Stomach smooth muscle (tissue), 2 donors: ENCODE measurements around the gene MTFMT.

Experiments
- H3K27ac ChIP-seq: one replicate; pipeline ENCODE4 v1.7.0; 2013; ENCODE audit warnings: mild to moderate bottlenecking, low read length, inconsistent platforms
- H3K27me3 ChIP-seq, 2 donors: one replicate each; pipeline ENCODE4 v1.7.0; 2013; ENCODE audit warnings: low read length in 2 of 2; ENCODE audit not compliant: insufficient read depth in 2 of 2, control insufficient read depth in 1 of 2
- H3K36me3 ChIP-seq, 2 donors: one replicate each; pipeline ENCODE4 v1.7.0; 2013; ENCODE audit warnings: low read length in 2 of 2; ENCODE audit not compliant: control insufficient read depth in 2 of 2, insufficient read depth in 2 of 2
- H3K4me1 ChIP-seq: one replicate; pipeline ENCODE4 v1.7.0; 2013; ENCODE audit warnings: low read length; ENCODE audit not compliant: control insufficient read depth, insufficient read depth
- H3K4me3 ChIP-seq, 2 donors: one replicate each; pipeline ENCODE4 v1.7.0; 2013; ENCODE audit warnings: low read length in 2 of 2
- H3K9ac ChIP-seq, 2 donors: one replicate each; pipeline ENCODE4 v1.7.0; 2013; ENCODE audit warnings: low read length in 2 of 2, mild to moderate bottlenecking in 1 of 2
- H3K9me3 ChIP-seq, 2 donors: one replicate each; pipeline ENCODE4 v1.7.0; 2013; ENCODE audit warnings: low read length in 2 of 2; ENCODE audit not compliant: control insufficient read depth in 2 of 2
- donor health status: healthy.
- donor health status: Pancreatic carcinoma.

Gene MTFMT

DNA sequence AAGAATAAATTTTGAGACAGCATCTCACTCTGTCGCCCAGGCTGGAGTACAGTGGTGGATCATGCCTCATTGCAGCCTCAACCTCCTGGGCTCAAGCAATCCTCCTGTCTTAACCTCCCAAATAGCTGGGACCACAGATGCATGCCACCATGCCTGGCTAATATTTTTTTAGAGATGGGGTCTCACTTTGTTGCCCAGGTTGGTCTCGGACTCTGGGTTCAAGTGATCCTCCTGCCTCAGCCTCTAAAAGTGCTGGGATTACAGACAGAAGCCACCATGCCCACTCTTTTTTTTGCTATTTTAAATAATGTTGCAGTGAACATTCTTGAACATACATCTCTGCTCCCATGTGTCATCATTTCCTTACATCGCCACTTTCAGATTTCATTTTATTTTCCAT is 9.0 kb upstream of the MTFMT start:
- Histone ChIP-seq H3K9me3 (no peaks in the 10 kb centered on the region), H3K27ac (no peak overlapping the region), H3K4me3 (no peak overlapping the region), H3K9ac (no peak overlapping the region), H3K36me3 (no peaks in the 10 kb centered on the region), H3K27me3 (no peaks in the 10 kb centered on the region), H3K4me1 (peaks cover 6% of the 10 kb centered on the region)

DNA sequence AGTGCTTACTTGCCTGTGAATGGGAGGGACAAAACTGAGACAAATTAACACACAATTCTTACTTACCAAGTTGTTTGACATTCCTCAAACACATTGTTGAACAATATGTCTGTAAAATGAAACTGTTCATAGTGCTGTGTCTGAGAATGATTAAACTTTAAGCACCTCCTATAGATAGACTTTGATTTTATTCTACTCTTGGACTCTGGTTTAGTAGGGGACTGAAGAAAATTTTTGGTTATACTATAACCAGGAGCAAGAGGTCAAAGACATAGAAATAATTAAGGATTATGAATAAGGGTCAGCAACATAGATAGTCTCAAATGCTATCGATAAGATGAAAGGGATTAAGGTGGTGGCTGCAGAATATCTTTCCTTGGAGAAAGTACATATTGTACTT is 7.9 kb upstream of the MTFMT start:
- Histone ChIP-seq H3K27me3 (no peaks in the 10 kb centered on the region), H3K4me1 (peaks cover 6% of the 10 kb centered on the region), H3K36me3 (no peaks in the 10 kb centered on the region), H3K27ac (no peak overlapping the region), H3K9ac (no peak overlapping the region), H3K9me3 (no peaks in the 10 kb centered on the region), H3K4me3 (no peak overlapping the region)

- no peak overlapping the region for H3K9ac ChIP-seq
- no peak overlapping the region for H3K27ac ChIP-seq
- no peaks in the 10 kb centered on the region for H3K27me3 ChIP-seq
- no peaks in the 10 kb centered on the region for H3K9me3 ChIP-seq
- no peaks in the 10 kb centered on the region for H3K36me3 ChIP-seq
- no peak overlapping the region for H3K4me3 ChIP-seq
- H3K4me1 ChIP-seq = peaks cover 6% of the 10 kb centered on the region
Measured at GRCh38 chr15:65034719-65035118, 5.3 kb upstream of the MTFMT start.

DNA sequence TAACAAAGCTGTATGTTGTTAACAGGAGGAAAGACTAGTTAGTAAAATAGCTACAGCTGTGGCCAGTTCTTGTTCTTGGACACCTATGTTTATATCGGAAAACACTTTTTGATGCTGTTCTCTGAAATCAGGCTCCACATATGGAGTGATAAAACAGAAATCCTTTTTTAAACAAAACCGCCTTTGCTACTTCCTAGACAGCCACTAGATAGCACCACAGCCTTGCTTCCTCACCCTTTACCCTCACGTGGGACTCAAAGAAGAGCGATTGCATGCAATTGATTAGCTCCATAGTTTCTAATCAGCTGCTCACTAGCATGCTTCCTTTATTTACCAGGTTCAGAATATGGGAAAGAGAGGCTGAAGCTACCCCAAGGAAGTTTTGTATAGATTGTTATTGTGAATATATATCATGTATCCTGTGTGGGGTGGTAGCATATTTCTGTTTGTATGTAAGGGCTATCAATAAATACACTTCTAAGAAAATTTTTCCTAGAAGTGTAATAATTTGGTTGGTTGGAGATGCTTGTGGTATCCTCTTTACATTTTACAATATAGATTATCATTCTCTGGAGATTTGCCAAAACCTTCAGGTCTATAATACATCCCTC is 4.3 kb upstream of the MTFMT start:
- H3K9ac ChIP-seq = no peak overlapping the region
- H3K36me3 ChIP-seq = no peaks in the 10 kb centered on the region
- no peaks in the 10 kb centered on the region for H3K9me3 ChIP-seq
- peaks cover 4% of the 10 kb centered on the region for H3K4me1 ChIP-seq
- H3K27ac ChIP-seq = no peak overlapping the region
- H3K27me3 ChIP-seq = no peaks in the 10 kb centered on the region
- H3K4me3 ChIP-seq = no peak overlapping the region

DNA sequence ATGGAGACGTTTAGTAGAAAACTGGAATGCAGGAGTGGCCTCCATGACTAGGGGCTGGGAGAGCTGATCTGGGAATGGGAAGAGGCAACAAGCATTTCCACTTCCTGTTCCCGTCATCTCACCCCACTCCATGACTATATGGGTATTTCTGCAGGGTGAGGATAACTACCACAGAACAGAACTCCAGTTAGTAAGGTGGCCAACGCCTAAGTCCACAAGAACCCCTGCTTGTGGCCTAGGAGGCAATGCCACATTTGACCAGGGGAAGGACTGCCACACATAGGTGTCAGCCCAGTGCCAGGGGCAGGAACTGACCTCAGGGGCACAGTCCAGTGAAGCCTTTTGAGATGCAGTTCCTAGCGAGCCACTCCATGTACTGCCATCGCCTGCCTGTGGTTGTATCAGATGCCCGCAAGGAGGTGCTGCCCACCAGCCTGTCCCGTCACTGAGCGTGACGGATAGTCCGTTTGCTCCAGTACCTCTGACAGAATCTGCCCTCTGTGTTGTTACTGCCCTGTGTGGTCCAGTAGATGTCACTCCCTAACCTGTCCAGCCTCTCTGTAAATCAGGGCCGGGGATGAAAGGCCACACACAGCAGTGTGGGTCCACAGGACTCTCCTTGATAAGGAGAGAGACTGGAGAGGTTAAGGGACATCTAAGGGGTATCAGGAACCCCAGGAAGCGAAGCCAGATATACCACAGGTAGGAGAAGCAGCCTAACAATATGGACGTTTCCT is 3.5 kb upstream of the MTFMT start:
- Histone ChIP-seq H3K4me3 (peak overlapping the region in 1 of 2 donors; percentile 40), H3K4me1 (peaks cover 8% of the 10 kb centered on the region), H3K9ac (no peak overlapping the region), H3K9me3 (no peaks in the 10 kb centered on the region), H3K27ac (no peak overlapping the region), H3K27me3 (no peaks in the 10 kb centered on the region), H3K36me3 (no peaks in the 10 kb centered on the region)

- Histone ChIP-seq H3K4me3 (peak overlapping the region; percentile 87 to 88), H3K27ac (no peak overlapping the region), H3K9me3 (no peaks in the 10 kb centered on the region), H3K36me3 (peaks cover under 1 to 10% of the 10 kb centered on the region in 2 donors), H3K27me3 (no peaks in the 10 kb centered on the region), H3K9ac (no peak overlapping the region), H3K4me1 (peaks cover 11% of the 10 kb centered on the region)
Measured at GRCh38 chr15:65029736-65030208, 333 bp upstream of the MTFMT start.

DNA sequence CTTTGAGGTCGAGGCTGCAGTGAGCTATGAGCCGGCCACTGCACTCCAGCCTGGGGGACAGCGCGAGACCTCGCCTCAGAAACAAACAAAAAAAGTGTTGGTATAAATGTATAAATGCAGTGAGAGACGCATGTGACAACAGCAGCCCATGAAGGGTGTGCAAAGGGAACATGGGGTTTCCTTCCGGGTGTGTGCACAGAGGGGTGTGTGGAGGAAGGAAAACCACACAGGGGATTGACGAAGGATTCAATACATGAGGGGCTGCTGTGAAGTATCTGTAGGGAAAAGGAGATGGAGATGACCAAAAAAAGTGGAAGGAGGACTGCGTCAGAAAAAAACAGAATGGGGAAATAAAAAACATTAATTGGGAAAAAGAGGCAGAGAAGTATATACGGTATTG is 1.1 kb downstream of the MTFMT start:
- Histone ChIP-seq H3K27ac (no peak overlapping the region), H3K27me3 (no peaks in the 10 kb centered on the region), H3K9me3 (no peaks in the 10 kb centered on the region), H3K4me1 (peaks cover 11% of the 10 kb centered on the region), H3K4me3 (peak overlapping the region; percentile 87 to 88), H3K9ac (peak overlapping the region in 1 of 2 donors; percentile 82), H3K36me3 (peaks cover 3 to 12% of the 10 kb centered on the region in 2 donors)

GRCh38 chr15:65027593-65027992 is 1.8 kb downstream of the MTFMT start:
- H3K4me1 ChIP-seq = peaks cover 8% of the 10 kb centered on the region
- peaks cover 3 to 12% of the 10 kb centered on the region in 2 donors for H3K36me3 ChIP-seq
- H3K9me3 ChIP-seq = no peaks in the 10 kb centered on the region
- no peak overlapping the region for H3K9ac ChIP-seq
- H3K4me3 ChIP-seq = peak overlapping the region; percentile 38 to 88
- H3K27me3 ChIP-seq = no peaks in the 10 kb centered on the region
- H3K27ac ChIP-seq = no peak overlapping the region

- Histone ChIP-seq H3K4me1 (peaks cover 8% of the 10 kb centered on the region), H3K4me3 (no peak overlapping the region), H3K27ac (no peak overlapping the region), H3K9ac (no peak overlapping the region), H3K36me3 (peaks cover 3 to 12% of the 10 kb centered on the region in 2 donors), H3K27me3 (no peaks in the 10 kb centered on the region), H3K9me3 (no peaks in the 10 kb centered on the region)
Measured at GRCh38 chr15:65026756-65027155, 2.7 kb downstream of the MTFMT start.

- Histone ChIP-seq H3K36me3 (peaks cover 22 to 23% of the 10 kb centered on the region in 2 donors), H3K27me3 (no peaks in the 10 kb centered on the region), H3K9ac (no peak overlapping the region), H3K4me1 (no peaks in the 10 kb centered on the region), H3K4me3 (no peak overlapping the region), H3K27ac (no peak overlapping the region), H3K9me3 (no peaks in the 10 kb centered on the region)
Measured at GRCh38 chr15:65021488-65021887, 8.0 kb downstream of the MTFMT start.

GRCh38 chr15:65020419-65020818 is 9.0 kb downstream of the MTFMT start:
- no peak overlapping the region for H3K27ac ChIP-seq
- H3K9me3 ChIP-seq = no peaks in the 10 kb centered on the region
- no peaks in the 10 kb centered on the region for H3K27me3 ChIP-seq
- H3K4me3 ChIP-seq = no peak overlapping the region
- no peaks in the 10 kb centered on the region for H3K4me1 ChIP-seq
- peaks cover 20 to 30% of the 10 kb centered on the region in 2 donors for H3K36me3 ChIP-seq
- no peak overlapping the region for H3K9ac ChIP-seq
